ENCODE results near the gene ERH. TPM values are rescaled to one million over a fixed set of nuclear protein-coding genes. Genes with fewer than 3 reads are reported as not detected.

Gene ERH
- total RNA-seq, 1 experiment from 2014 or later, result 150 TPM

- Histone ChIP-seq H3K27ac (no peak overlapping the region), H3K36me3 (no peaks in the 10 kb centered on the region), H3K9me3 (replicated peaks) (no peaks in the 10 kb centered on the region), H3K4me3 (no peak overlapping the region), H3K27me3 (replicated peaks) (no peaks in the 10 kb centered on the region; the same call in 1 of the 2 replicates), H3K4me1 (replicated peaks) (no peaks in the 10 kb centered on the region)
- DNase-seq (ENCODE audit: low read depth in 1 of 2, low spot score in 2 of 2), result no peak
Observed at GRCh38 chr14:69342928-69343525, 55.1 kb downstream of the ERH start.

DNA sequence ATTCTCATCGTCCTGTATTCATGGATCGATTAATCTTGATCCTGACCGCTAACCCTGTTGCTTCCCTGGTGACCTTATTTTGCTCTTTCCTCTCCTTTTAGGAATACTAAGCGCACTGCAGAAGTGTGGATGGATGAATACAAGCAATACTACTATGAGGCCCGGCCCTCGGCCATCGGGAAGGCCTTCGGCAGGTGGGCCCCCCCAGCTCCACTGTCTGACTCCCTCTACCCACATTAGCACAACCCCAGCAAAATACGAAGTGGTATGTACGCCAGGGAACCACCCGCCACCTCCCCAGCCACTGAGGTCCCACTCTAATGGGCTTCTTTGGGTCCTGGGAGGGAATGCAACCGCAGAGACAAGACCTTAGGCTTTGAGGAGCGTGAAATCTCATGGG lies 58.7 kb downstream of the ERH start:
- no peaks in the 10 kb centered on the region for H3K36me3 ChIP-seq
- H3K4me1 ChIP-seq (replicated peaks), result no peaks in the 10 kb centered on the region
- no peaks in the 10 kb centered on the region; the same call in 1 of the 2 replicates for H3K27me3 ChIP-seq (replicated peaks)
- DNase-seq (ENCODE audit: low read depth in 1 of 2, low spot score in 2 of 2), result no peak
- H3K4me3 ChIP-seq, result no peak overlapping the region
- H3K9me3 ChIP-seq (replicated peaks), result no peaks in the 10 kb centered on the region
- H3K27ac ChIP-seq, result no peak overlapping the region

DNA sequence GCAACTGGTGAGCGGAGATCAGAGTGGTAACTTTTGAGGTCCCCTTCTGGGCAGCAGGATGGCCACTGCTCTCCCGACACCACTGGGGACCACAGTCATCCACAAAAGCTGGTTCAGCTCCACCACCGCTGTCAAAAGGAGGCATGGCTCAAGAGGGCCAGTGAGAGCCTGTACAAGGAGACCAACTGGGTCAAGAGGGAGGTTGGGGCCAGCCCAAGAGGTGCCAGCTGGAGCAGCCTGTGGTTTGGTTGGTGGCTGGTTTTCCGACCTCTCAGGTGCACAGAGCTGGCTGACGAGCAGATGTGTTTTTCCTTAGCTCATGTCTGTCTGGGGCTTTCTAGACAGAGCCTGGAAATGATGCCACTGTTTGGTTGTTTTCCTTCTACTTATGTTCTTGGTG lies 60.1 kb downstream of the ERH start:
- no peak overlapping the region for H3K27ac ChIP-seq
- no peak overlapping the region for H3K4me3 ChIP-seq
- DNase-seq (ENCODE audit: low read depth in 1 of 2, low spot score in 2 of 2), result no peak
- H3K4me1 ChIP-seq (replicated peaks), result no peaks in the 10 kb centered on the region
- H3K27me3 ChIP-seq (replicated peaks), result no peaks in the 10 kb centered on the region; the same call in 1 of the 2 replicates
- no peaks in the 10 kb centered on the region for H3K36me3 ChIP-seq
- H3K9me3 ChIP-seq (replicated peaks), result no peaks in the 10 kb centered on the region

GRCh38 chr14:69335371-69335771 lies 62.7 kb downstream of the ERH start:
- no peaks in the 10 kb centered on the region; the same call in 1 of the 2 replicates for H3K27me3 ChIP-seq (replicated peaks)
- no peak overlapping the region for H3K4me3 ChIP-seq
- H3K4me1 ChIP-seq (replicated peaks), result no peaks in the 10 kb centered on the region
- no peak for DNase-seq (ENCODE audit: low read depth in 1 of 2, low spot score in 2 of 2)
- no peaks in the 10 kb centered on the region for H3K9me3 ChIP-seq (replicated peaks)
- no peak overlapping the region for H3K27ac ChIP-seq
- H3K36me3 ChIP-seq, result no peaks in the 10 kb centered on the region

- no peak for DNase-seq (ENCODE audit: low read depth in 1 of 2, low spot score in 2 of 2)
- Histone ChIP-seq H3K9me3 (replicated peaks) (no peaks in the 10 kb centered on the region), H3K27me3 (replicated peaks) (no peaks in the 10 kb centered on the region; the same call in 1 of the 2 replicates), H3K27ac (no peak overlapping the region), H3K4me3 (no peak overlapping the region), H3K36me3 (no peaks in the 10 kb centered on the region), H3K4me1 (replicated peaks) (no peaks in the 10 kb centered on the region)
Observed at GRCh38 chr14:69334576-69334975, 63.5 kb downstream of the ERH start.

GRCh38 chr14:69333791-69334337 lies 64.2 kb downstream of the ERH start:
- Histone ChIP-seq H3K4me1 (replicated peaks) (no peaks in the 10 kb centered on the region), H3K27ac (no peak overlapping the region), H3K27me3 (replicated peaks) (no peaks in the 10 kb centered on the region; the same call in 1 of the 2 replicates), H3K4me3 (no peak overlapping the region), H3K36me3 (no peaks in the 10 kb centered on the region), H3K9me3 (replicated peaks) (no peaks in the 10 kb centered on the region)
- no peak for DNase-seq (ENCODE audit: low read depth in 1 of 2, low spot score in 2 of 2)

DNA sequence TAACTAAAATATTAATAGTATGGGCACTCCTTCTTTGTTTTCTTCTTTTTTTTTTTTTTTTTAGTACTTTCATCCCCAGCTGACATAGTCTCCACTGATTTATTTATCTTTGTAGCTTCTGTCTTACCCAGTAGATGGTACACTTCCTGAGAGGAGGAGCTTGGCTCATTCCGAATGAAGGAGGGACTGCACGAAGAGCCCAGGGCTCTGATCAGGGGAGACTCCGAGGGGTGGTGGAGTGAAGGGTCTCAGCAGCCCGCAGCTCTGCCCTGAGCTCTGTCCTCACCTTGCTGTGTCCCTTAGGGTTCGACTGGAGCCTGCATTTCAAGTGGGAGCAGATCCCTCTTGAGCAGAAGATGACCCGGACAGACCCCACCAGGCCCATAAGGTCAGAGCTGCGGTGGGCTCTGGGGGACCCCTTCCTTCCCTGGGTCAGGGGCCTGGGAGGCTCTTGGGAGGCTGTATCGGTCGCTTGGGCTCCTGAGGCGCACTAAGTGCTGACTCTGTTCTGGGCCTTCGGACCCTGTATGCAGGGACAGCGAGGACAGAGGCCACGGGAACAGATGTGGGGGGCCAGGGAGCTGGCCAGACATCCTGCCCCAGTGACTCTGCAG lies 65.2 kb downstream of the ERH start:
- H3K36me3 ChIP-seq, result no peaks in the 10 kb centered on the region
- H3K27ac ChIP-seq, result no peak overlapping the region
- no peak overlapping the region for H3K4me3 ChIP-seq
- DNase-seq (ENCODE audit: low read depth in 1 of 2, low spot score in 2 of 2), result no peak
- H3K9me3 ChIP-seq (replicated peaks), result no peaks in the 10 kb centered on the region
- H3K27me3 ChIP-seq (replicated peaks), result no peaks in the 10 kb centered on the region; the same call in 1 of the 2 replicates
- no peaks in the 10 kb centered on the region for H3K4me1 ChIP-seq (replicated peaks)

DNA sequence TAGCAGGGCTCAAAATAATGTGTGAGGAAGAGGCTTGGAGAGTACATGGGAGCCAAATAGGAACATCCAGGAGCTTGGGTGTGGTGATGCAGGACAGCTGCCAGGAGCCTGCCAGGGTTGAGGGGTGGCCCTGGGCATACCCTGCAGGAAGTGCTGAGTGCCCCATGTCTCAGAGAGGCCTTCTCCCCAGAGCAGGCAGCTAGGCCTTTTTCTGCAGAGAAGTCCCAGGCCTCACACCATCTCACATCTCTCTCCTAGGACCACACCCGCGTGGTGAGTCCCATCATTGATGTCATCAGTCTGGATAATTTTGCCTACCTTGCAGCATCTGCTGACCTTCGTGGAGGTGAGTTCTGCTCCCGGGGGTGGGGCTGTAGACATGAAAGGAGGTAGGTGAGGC lies 66.9 kb downstream of the ERH start:
- no peak overlapping the region for H3K27ac ChIP-seq
- H3K9me3 ChIP-seq (replicated peaks), result no peaks in the 10 kb centered on the region
- DNase-seq (ENCODE audit: low read depth in 1 of 2, low spot score in 2 of 2), result no peak
- no peaks in the 10 kb centered on the region for H3K36me3 ChIP-seq
- no peaks in the 10 kb centered on the region for H3K4me1 ChIP-seq (replicated peaks)
- no peaks in the 10 kb centered on the region for H3K27me3 ChIP-seq (replicated peaks)
- H3K4me3 ChIP-seq, result no peak overlapping the region

Other genes with a start within 250 kb of the ERH start
- 12.8 and 19.9 TPM in 2 replicates for gene DCAF5, start 245.2 kb downstream of the ERH start, total RNA-seq (2014; rRNA removed; shearing (Covaris generic))
- 7.8 and 8.6 TPM in 2 replicates for gene EXD2, start 206.8 kb downstream of the ERH start, total RNA-seq (2014; rRNA removed; shearing (Covaris generic))
- 0.03 TPM in 1 of 2 replicates, not detected in the other for gene GALNT16, start 138.1 kb downstream of the ERH start, total RNA-seq (2014; rRNA removed; shearing (Covaris generic))
- 79.3 and 87.5 TPM in 2 replicates for gene SLC39A9, start 393 bp upstream of the ERH start, total RNA-seq (2014; rRNA removed; shearing (Covaris generic))
- 0.03 TPM in 1 of 2 replicates, not detected in the other for gene PLEKHD1, start 86.4 kb upstream of the ERH start, total RNA-seq (2014; rRNA removed; shearing (Covaris generic))
- gene CCDC177, start 176.6 kb upstream of the ERH start, total RNA-seq (2014; rRNA removed; shearing (Covaris generic)), result not detected in 2 replicates
- 5.9 and 6.4 TPM in 2 replicates for gene SUSD6, start 213.3 kb upstream of the ERH start, total RNA-seq (2014; rRNA removed; shearing (Covaris generic))